ENCODE data around the gene SPRYD3.

SPRYD3 gene, protein sequence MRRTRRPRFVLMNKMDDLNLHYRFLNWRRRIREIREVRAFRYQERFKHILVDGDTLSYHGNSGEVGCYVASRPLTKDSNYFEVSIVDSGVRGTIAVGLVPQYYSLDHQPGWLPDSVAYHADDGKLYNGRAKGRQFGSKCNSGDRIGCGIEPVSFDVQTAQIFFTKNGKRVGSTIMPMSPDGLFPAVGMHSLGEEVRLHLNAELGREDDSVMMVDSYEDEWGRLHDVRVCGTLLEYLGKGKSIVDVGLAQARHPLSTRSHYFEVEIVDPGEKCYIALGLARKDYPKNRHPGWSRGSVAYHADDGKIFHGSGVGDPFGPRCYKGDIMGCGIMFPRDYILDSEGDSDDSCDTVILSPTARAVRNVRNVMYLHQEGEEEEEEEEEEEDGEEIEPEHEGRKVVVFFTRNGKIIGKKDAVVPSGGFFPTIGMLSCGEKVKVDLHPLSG

DNA sequence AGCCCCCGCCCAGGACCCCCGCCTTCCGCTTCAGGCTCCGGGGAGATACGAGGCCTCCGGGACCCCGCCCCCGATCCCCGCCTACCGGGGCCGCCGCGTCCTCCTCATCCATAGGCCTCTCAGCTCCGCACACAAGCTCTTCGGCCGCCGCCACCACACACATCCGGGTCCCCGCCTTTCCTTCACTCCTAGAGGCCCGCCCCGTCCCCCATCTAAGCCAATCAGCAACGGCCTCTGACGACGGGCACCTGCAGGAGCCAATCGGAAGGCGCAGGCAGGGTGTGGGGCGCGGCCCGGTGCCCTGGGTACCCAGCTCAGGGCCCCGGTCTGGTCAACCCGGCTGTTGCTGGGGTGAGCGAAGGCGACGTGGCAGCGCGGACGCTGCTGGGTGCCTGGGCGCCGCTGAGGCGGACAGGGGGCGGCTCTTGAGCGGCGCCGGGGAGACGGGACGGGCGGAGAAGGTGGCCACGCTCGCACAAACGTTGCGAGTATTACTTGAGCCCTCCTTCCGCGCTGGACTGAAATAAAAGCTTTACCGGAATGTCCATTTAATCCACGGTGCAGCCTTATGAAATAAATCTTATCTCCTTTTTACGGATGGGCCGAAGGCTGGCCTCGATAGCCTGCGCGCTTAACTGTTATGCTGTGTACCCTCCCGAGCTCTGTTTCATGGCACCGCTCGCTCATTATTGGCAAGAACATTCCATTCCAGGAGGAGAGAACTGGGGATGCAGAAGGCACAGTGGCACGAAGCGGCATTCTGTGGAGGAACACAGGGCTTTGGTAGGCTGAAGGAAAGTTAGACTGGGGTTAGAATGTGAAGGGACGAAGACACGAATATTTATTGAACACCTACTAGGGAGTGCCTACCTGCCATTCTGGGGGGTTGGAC lies at the start of gene SPRYD3:
SPRYD3 (minus strand) TSS at position 165 of the 892 bp plus-strand sequence; CDS start at position 108, 57 bp downstream.
- Histone ChIP-seq H3F3A (ENCODE audit: control insufficient read depth, insufficient read depth) (no peaks in the 10 kb centered on the region), H3K9me3 (ENCODE audit: control insufficient read depth, insufficient read depth, low read length) (no peaks in the 10 kb centered on the region), H4K20me1 (ENCODE audit: control insufficient read depth, insufficient read depth, low read depth, low read length) (no peaks in the 10 kb centered on the region), H3K4me3 (ENCODE audit: low read length) (peak within 1 kb of the TSS; percentile 90), H3K79me2 (ENCODE audit: control insufficient read depth, low read length) (peaks cover 18% of the 10 kb centered on the region), H3K9me2 (replicated peaks; ENCODE audit: control insufficient read depth, low read length) (no peaks in the 10 kb centered on the region), H3K4me2 (ENCODE audit: low read length) (peak within 1 kb of the TSS; percentile 98), H3K27ac (ENCODE audit: low read depth, low read length) (peak within 1 kb of the TSS; percentile 27), H3K36me3 (ENCODE audit: control insufficient read depth, low read length) (peaks cover 22% of the 10 kb centered on the region), H3K4me1 (ENCODE audit: control insufficient read depth, low read length) (peaks cover 16% of the 10 kb centered on the region), H3K27me3 (ENCODE audit: control insufficient read depth, low read length) (no peaks in the 10 kb centered on the region)
- TF ChIP-seq, protein P1, sequence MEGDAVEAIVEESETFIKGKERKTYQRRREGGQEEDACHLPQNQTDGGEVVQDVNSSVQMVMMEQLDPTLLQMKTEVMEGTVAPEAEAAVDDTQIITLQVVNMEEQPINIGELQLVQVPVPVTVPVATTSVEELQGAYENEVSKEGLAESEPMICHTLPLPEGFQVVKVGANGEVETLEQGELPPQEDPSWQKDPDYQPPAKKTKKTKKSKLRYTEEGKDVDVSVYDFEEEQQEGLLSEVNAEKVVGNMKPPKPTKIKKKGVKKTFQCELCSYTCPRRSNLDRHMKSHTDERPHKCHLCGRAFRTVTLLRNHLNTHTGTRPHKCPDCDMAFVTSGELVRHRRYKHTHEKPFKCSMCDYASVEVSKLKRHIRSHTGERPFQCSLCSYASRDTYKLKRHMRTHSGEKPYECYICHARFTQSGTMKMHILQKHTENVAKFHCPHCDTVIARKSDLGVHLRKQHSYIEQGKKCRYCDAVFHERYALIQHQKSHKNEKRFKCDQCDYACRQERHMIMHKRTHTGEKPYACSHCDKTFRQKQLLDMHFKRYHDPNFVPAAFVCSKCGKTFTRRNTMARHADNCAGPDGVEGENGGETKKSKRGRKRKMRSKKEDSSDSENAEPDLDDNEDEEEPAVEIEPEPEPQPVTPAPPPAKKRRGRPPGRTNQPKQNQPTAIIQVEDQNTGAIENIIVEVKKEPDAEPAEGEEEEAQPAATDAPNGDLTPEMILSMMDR (IDR thresholded peaks at IDR 0.05; ENCODE audit: low read depth, low read length, poor library complexity, severe bottlenecking), result no peak

GRCh38 chr12:53127169-53127568 lies 48.0 kb upstream of the SPRYD3 start:
- peaks cover 5% of the 10 kb centered on the region for H3K4me1 ChIP-seq (ENCODE audit: control insufficient read depth, low read length)
- no peaks in the 10 kb centered on the region for H3K79me2 ChIP-seq (ENCODE audit: control insufficient read depth, low read length)
- H3K27ac ChIP-seq (ENCODE audit: low read depth, low read length), result no peak overlapping the region
- TF ChIP-seq, protein P1 (IDR thresholded peaks at IDR 0.05; ENCODE audit: low read depth, low read length, poor library complexity, severe bottlenecking), result no peak
- no peak for TF ChIP-seq EZH2phosphoT487 (IDR thresholded peaks at IDR 0.05; ENCODE audit: borderline replicate concordance, low read length)
- H3K4me2 ChIP-seq (ENCODE audit: low read length), result no peak overlapping the region
- H3K36me3 ChIP-seq (ENCODE audit: control insufficient read depth, low read length), result no peaks in the 10 kb centered on the region
- no peak overlapping the region for H3K4me3 ChIP-seq (ENCODE audit: low read length)
- H4K20me1 ChIP-seq (ENCODE audit: control insufficient read depth, insufficient read depth, low read depth, low read length), result no peaks in the 10 kb centered on the region
- no peaks in the 10 kb centered on the region for H3K9me2 ChIP-seq (replicated peaks; ENCODE audit: control insufficient read depth, low read length)
- no peaks in the 10 kb centered on the region for H3K9me3 ChIP-seq (ENCODE audit: control insufficient read depth, insufficient read depth, low read length)
- H3F3A ChIP-seq (ENCODE audit: control insufficient read depth, insufficient read depth), result no peaks in the 10 kb centered on the region
- peaks cover 3% of the 10 kb centered on the region; the same call in 1 of the 2 replicates for H3K27me3 ChIP-seq (ENCODE audit: control insufficient read depth, low read length)

- H3K27me3 ChIP-seq (ENCODE audit: control insufficient read depth, low read length), result peaks cover 3% of the 10 kb centered on the region; the same call in 1 of the 2 replicates
- no peak overlapping the region for H3K4me3 ChIP-seq (ENCODE audit: low read length)
- H3K36me3 ChIP-seq (ENCODE audit: control insufficient read depth, low read length), result no peaks in the 10 kb centered on the region
- H3K9me2 ChIP-seq (replicated peaks; ENCODE audit: control insufficient read depth, low read length), result no peaks in the 10 kb centered on the region
- H3F3A ChIP-seq (ENCODE audit: control insufficient read depth, insufficient read depth), result no peaks in the 10 kb centered on the region
- no peak for TF ChIP-seq EZH2phosphoT487 (IDR thresholded peaks at IDR 0.05; ENCODE audit: borderline replicate concordance, low read length)
- TF ChIP-seq, protein P1 (IDR thresholded peaks at IDR 0.05; ENCODE audit: low read depth, low read length, poor library complexity, severe bottlenecking), result no peak
- H3K27ac ChIP-seq (ENCODE audit: low read depth, low read length), result no peak overlapping the region
- H3K4me1 ChIP-seq (ENCODE audit: control insufficient read depth, low read length), result no peaks in the 10 kb centered on the region
- no peaks in the 10 kb centered on the region for H3K9me3 ChIP-seq (ENCODE audit: control insufficient read depth, insufficient read depth, low read length)
- no peak overlapping the region for H3K4me2 ChIP-seq (ENCODE audit: low read length)
- H3K79me2 ChIP-seq (ENCODE audit: control insufficient read depth, low read length), result no peaks in the 10 kb centered on the region
- H4K20me1 ChIP-seq (ENCODE audit: control insufficient read depth, insufficient read depth, low read depth, low read length), result no peaks in the 10 kb centered on the region
These were observed 45.1 kb upstream of the SPRYD3 start for GRCh38 chr12:53124352-53124723.
